ENCODE measurements around the gene IGSF21.

- TF ChIP-seq CTCF (IDR thresholded peaks at IDR 0.05) (no peak), HMGXB4 (CRISPR knock-in tag; IDR thresholded peaks at IDR 0.05; ENCODE audit: borderline replicate concordance) (no peak), CBX8 (IDR thresholded peaks at IDR 0.05) (no peak)
Measured at GRCh38 chr1:18198260-18198659, 90.7 kb downstream of the IGSF21 start.
